T follicular helper cell (primary cell): ENCODE measurements around the gene PARN.
"Not testable (repeated sequence)": the region's sequence is repeated elsewhere in the genome, so short reads cannot be mapped to it uniquely, and the experiment has no call there.

Experiments used
- DNase-seq: peaks from one replicate; pipeline ENCODE4 v3.0.0-alpha.2; 2020; ENCODE audit warnings: low read depth
- total RNA-seq, 2 experiments: gene quantifications; one replicate each; lab custom pipeline; 2026; lab: John Stamatoyannopoulos, UW

Gene PARN, protein sequence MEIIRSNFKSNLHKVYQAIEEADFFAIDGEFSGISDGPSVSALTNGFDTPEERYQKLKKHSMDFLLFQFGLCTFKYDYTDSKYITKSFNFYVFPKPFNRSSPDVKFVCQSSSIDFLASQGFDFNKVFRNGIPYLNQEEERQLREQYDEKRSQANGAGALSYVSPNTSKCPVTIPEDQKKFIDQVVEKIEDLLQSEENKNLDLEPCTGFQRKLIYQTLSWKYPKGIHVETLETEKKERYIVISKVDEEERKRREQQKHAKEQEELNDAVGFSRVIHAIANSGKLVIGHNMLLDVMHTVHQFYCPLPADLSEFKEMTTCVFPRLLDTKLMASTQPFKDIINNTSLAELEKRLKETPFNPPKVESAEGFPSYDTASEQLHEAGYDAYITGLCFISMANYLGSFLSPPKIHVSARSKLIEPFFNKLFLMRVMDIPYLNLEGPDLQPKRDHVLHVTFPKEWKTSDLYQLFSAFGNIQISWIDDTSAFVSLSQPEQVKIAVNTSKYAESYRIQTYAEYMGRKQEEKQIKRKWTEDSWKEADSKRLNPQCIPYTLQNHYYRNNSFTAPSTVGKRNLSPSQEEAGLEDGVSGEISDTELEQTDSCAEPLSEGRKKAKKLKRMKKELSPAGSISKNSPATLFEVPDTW
- 66.4 to 79.4 reads per million in 2 experiments for total RNA-seq

DNA sequence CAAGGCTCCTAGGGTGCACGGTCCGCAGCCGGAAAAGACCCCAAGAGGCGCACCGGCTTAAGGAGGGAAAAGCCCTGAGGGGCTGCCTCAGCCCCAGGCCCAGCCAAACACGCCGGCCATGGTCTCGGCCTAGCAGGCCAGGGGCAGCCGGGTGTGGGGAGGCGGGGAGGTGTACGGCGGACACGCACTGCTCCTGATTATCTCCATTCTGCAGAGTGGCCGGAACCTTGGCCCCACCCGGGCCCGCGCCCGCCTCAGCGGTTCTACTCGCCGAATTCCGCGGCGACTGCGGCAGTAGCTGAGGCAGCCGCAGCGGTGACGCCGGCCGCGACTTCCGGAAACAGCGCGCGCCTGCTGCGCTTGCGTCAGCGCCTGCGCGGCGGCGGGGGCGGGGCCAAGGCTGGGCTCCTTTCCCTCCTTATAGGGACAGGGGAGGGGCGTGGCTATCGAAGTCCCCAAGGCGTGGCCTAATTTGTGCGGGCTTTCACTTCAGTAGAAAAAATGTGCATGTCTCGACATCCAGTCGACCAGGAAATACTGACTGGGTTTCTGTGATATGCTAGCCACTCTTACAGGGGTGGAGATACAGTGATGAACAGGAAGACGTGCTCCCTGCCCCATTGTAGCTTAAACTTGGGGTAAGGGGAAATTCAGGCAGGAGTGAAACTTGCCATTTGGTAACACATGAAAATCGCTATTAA lies at the start of gene PARN:
TSS of gene PARN (minus strand) at position 342 of the 701 bp plus-strand sequence. CDS start at position 207, 135 bp downstream.
- peak; percentile 96 for DNase-seq

DNA sequence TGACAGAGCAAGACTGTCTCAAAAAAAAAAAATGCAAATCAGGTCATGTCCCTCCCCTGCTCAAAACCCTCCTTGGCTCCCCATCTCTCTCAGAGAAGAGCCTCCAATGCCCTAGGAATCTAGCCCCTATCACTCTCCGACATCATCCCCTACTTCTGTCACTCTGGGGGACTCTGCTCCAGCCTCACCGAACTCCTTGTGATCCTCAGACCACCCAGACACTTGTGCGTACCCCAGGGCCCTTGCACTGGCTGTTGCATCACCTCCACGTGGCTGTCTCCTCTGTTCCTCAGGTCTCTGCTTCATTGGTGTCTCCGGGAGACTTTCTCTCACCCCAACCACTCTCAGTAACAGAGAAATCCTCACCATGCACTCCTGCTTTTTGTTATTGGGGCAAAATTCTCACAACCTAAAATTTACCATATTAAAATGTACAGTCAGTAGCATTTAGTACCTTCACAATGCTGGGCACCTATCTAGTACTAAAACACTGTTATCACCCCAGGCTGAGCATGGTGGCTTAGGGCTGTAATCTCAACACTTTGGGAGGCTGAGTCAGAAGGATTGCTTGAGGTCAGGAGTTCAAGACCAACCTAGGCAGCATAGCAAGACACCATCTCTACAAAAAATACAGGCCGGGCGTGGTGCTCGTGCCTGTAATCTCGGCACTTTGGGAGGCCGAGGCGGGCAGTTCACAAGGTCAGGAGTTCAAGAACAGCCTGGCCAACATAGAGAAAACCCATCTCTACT lies 48.9 kb upstream of the PARN start:
- no peak for DNase-seq

DNA sequence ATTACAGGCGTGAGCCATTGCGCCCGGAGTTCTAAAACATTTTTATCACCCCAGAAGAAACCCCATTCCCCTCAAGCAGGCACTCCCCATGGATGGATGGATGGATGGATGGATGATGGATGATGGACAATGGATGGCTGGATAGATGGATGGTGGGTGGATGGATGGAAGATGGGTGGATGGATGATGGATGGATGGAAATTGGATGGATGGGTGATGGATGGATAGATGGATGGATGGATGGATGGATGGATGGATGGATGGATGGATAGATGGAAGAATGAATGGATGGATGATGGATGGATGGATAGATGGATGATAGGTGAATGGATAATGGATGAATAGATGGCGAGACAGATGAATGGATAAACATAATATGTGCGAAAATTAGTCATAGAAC lies 47.6 kb upstream of the PARN start:
- DNase-seq: no peak

DNA sequence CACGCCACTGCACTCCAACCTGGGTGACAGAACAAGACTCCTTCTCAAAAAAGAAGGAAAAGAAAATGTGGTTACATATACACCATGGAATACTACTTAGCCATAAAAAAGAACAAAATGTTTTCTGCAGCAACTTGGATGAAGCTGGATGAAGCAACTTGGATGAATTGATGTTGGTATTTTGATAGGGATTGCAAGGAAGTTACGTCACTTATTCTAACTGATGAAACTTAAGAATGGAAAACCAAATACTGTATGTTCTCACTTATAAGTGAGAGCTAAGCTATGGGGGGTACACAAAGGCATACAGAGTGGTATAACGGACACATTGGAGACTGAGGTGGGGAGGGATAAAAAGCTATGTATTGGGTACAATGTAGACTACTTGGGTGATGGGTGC lies 46.6 kb upstream of the PARN start:
- DNase-seq: no peak

DNA sequence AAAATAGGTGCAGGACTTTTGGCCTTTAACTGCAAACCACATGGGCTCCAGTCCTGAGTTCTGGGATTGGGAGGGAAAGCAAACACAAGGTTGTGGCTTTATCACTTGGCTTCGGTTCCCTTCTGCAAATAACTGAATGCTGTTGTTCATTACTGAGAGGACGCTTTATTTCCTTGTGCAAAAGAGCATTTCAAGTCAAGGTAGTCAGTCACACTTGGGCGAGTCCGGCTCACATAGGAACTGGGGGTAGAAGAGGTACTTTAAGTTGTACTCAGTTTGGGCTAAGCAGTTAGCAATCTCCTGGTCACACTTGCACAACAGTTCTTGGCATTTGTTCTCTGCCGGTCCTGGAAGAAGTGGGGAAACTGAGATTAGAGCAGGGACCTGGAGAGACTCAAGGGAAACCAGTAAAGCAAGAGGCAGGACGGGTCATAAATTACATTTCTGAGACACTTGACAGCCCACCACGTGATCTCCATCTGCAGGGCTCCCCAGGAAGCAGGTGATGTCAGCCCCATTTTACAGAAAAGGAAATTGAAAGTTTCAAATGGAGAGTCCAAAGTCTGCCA lies 42.4 kb upstream of the PARN start:
- DNase-seq: no peak

DNA sequence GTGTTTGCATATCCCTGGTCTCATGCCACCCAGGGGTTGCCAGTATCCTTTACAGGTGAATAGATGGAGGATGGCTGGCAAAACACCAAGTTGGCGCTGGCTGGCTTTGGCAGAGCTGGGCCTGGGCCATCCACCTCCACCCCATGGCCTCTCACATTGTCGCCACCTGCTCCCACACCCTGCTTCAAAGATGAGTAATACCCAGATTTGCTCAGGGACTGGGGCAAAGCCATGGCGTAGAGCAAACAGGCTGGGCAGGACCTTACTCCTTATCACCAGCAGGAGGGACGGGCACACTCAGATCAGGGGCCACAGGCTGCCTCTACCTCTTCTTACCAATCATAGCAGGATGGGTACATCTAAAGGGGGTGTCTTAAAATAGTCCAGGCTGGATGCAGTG lies 39.7 kb upstream of the PARN start:
- no peak for DNase-seq

DNA sequence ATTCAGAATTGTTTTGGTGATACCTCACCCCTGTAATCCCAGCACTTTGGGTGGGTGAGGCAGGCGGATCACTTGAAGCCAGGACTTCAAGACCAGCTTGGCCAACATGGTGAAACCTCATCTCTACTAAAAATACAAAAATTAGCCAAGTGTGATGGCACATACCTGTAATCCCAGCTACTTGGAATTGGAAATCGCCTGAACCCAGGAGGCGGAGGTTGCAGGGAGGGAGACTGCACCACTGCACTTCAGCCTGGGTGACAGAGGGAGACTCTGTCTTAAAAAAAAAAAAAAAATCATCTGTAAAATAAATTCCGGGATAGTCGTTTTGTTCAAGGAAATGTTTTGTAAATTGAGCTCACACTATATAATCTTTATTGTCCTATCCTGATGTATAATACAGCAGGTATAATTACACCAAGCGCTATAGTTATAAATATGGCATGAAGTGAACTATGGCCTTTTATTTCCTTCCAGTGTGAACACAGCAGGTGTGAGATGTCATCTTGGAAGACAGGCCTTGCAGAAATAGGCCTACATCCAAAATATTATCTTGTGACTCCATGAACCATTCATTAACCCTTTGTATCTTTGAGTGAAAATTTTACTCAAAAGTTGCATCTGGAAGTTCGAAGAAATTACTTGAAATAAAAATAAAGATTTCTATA lies 38.6 kb upstream of the PARN start:
- DNase-seq: no peak

DNA sequence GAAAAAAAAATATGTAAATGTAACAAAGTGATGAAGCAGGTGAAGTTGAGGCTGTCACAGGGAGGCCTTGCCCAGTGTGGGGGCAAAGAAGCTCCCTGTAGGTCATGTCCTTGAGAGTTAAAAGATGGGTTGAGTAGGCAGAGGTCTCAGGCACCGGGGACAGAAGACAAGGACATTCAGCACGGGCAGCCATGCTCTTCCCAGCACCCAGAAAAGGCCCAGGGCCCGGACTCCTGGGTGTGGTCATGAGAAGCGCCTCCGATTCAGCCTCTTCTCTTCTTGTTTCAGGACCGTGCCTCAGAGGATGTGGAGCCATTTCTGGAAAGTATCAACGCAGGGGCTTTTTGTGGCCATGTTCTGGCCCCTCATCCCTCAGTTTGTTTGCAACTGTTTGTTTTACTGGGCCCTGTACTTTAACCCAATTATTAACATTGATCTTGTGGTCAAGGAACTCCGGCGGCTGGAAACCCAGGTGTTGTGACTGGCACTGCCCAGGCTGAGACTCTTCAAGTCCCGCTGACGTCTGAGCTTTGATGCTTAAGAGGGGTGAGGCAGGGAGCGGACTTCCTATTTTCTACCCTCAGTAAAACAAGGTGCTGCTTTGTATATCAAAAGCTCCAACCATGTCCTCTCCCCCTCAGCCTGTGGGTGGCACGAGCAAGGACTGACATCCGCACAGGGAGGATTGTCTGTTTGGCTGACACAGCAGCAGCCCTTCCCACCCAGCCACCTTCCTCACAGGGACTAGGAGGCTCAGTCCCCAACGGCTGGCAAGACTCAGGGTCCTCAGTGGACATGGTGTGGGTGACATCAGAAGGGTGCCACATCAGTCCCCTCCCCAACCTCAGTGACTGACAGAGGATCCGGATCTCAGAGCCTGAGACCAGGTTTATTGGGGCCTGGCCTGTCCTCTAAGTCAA lies 37.5 kb upstream of the PARN start:
- DNase-seq: no peak

DNA sequence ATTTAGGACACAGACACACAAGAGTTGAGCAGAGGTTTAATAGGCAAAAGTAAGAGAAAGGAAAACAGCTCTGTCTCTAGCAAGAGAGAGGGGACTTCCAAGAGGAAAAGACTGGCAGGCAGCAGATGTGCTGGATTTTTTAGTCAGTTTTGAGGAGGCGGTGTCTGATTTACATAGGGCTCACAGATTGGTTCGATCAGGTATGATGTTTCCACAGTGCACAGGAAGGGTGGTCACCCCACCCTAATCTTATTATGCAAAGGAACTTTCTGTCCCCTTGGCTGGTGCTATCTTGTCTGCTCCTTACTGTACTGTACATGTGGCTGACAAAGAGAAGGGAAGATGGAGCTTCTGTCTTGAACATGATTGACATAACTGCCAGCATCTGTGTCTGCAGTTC lies 28.0 kb upstream of the PARN start:
- DNase-seq: no peak

DNA sequence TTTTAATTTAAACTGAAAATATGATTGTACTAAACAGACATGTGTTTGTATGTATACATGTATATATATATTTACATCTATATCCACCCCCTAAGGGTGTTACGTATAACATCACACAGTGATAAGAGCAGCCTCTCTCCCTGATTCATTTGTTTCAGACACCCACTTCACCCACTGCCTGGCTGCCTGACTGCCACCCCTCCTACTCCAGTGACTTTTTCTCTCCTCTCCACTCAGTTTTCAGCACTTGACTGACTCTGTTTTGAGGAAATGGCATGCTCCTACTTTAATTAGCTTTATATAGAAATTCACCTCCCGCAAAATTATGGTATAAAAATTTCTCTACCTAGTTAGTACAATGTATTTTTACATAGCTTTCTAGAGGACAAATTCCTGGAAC lies 22.7 kb upstream of the PARN start:
- no peak for DNase-seq

DNA sequence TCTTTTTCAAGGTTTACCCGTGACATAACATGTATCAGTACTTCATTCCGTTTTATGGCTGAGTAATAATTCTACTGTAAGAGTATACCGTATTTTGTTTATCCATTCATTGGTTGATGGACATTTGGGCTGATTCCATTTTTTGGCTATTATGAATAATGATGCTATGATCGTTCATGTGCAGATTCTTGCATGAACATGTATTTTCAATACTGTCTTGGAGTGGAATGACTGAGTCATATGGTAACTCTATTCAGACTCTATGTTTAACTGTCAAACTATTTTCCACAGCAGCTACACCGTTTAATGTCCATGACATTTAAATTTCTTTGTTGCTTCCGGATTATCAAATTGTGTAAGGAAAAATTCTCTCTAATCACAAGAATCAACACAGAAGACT lies 20.6 kb upstream of the PARN start:
- no peak for DNase-seq

DNA sequence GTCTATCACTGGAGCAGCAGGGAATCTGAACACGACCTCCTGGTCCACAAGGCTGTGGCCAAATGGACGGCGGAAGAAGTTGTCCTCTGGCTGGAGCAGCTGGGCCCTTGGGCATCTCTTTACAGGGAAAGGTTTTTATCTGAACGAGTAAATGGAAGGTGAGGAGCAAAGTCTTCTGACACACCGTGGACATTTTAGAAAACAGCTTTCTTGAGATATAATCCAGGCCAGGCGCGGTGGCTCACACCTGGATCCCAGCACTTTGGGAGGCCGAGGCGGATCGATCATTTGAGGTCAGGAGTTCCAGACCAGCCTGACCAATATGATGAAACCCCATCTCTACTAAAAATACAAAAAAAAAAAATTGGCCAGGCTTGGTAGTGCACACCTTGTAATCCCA lies 19.8 kb upstream of the PARN start:
- no peak for DNase-seq

DNA sequence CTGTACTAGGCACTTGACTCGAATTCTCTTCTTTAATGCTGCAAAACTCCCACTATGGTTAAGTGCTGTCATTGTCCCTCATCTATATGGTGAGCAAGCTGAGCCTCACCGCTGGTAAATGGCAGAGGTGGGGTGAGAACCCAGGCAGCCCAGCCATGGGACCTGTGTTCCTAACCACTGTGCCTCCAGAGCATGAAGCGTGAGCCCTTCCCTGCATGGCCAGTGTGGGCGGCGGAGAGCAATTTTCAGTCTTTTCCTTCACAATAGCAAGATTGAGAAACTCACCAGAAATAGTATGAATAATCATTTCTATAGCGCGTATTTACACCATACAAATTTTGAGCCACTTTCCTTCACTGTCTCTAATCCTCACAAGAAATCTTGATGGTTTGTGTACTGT lies 11.9 kb upstream of the PARN start:
- DNase-seq: no peak

DNA sequence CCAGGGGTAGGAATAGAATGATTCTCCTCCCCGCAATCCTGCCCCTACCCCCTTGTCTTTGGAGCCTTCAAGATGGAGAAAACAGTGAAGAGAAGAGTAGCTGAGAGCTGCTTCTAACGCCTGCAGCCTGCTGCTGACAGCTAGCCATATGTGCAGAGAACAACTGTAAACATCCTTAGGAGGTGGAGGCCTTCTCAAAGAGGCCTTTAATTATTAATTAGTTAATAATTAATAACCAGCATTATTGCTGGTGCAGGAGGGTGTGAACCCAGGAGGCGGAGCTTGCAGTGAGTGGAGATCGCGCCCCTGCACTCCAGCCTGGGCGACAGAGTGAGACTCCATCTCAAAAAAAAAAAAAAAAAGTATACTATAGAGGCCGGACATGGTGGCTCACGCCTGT lies 11.1 kb upstream of the PARN start:
- no peak for DNase-seq

DNA sequence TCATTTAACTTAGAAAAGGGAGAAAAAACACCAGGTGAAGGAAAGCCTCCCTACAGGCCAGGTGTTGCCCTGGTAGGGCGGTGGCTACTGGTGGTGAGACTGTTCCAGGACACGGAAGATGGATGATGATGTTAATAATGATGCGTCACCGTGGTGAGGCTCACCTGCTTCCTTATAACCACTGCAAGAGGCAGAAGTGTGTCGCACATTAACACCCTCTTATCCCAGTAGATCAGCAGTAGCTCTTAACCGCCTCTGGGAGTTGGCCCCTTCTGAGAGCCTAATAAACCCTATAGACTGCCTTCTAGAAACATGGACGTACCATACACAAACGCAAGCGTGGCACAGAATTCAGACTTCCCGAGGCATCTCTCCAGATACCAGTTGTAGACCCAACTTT lies 10.5 kb upstream of the PARN start:
- DNase-seq: no peak

DNA sequence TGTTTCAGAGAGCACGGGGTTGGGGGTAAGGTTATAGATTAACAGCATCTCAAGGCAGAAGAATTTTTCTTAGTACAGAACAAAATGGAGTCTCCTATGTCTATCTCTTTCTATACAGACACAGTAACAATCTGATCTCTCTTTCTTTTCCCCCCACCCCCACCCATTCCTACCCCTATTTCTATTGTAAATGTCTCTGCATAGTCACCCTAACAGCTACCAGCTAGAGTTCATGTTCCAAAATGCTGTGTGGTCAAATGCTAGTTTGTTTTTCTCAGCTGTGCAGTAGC lies 6.8 kb upstream of the PARN start:
- not testable (repeated sequence) for DNase-seq

DNA sequence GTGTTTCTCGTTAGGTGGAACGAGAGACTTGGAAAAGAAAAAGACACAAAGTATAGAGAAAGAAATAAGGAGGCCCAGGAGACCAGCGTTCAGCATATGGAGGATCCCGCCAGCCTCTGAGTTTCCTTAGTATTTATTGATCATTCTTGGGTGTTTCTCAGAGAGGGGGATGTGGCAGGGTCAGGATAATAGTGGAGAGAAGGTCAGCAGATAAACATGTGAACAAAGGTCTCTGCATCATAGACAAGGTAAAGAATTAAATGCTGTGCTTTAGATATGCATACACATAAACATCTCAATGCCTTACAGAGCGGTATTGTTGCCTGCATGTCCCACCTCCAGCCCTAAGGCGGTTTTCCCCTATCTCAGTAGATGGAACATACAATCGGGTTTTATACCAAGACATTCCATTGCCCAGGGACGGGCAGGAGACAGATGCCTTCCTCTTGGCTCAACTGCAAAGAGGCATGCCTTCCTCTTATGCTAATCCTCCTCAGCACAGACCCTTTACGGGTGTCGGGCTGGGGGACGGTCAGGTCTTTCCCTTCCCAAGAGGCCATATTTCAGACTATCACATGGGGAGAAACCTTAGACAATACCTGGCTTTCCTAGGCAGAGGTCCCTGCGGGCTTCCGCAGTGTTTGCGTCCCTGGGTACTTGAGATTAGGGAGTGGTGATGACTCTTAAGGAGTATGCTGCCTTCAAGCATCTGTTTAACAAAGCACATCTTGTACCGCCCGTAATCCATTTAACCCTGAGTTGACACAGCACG lies 6.3 kb upstream of the PARN start:
- DNase-seq: not testable (repeated sequence)

DNA sequence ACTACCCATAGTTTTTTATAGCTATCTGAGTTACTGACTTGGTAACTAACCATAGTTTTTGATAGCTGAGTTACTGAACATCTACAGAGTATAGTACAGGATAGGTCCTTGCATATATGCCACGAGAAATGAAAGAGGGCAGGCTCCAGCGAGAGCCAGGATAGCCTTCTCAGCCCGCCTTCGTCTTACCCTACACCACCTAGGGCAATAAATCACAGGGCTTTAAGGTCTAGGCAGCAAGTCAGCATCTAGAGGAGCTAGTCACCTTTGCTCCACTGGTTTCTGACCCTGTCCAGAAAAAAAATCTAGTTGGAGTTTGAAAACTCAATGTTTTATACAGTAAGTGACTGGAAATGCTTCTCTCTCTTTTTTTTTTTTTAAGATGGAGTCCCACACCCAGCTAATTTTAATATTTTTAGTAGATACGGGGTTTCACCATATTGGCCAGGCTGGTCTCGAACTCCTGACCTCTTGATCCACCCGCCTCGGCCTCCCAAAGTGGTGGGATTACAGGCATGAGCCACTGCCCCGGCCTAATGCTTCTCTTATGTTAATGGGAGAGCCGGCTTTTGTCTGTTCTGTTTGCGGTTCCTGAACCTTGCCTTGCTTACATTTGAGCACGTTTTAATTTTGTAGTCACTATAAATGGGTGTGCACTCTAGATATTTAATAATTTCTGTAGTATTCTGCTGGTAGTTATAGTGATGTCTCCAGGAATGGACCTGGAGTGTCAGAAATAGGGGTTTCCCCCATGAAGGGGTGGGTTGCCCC lies 5.5 kb upstream of the PARN start:
- DNase-seq: no peak

DNA sequence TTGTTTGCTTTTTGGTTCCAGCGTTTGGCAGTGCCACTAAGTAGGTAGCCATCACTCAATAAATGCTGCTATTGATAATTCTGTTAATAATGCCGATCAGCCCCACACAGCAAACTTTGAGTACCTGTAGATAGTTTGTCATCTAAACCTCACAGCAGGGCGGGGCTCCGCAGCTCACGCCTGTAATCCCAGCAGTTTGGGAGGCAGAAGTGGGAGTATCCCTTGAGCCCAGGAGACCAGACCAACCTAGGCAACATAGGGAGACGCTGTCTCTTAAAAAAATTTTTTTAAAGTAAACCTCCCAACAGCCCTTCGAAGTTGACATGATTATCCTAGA lies 4.3 kb upstream of the PARN start:
- no peak for DNase-seq
